ENCODE data around the gene DNAH14. TPM values are rescaled to one million over a fixed set of nuclear protein-coding genes. Genes with fewer than 3 reads are reported as not detected.

DNAH14 gene
- total and polyA plus RNA-seq, 12 donors = 7.6 to 25.3 (median 16.5) TPM

DNA sequence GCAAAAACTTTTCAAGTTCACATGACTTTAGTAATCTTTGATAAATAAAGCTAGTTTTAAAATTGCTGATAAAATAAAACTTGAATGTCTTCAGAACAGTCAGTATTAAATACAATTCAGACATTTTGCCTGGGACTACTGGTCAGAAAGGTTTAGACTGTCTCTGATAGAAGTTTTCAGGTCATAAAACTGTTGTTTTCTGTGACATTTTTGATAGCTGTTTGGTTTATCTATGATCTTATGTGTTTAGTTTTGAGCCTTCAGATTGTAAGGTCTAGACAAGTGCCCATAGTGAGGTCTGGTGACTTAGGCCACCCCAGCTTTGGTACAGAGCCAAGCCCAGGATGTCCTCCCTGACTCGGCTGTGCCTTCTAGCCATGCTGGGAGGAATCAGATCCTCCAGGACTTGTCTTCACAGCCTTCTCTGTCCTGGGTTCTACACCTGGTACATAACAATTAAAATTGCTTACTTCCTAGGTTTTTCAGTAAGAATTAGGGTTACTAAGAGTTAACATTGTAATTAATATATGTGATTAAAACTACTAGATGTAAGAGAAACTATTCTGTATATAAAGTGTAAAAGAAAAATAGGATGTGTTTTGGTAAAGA, 15.1 kb upstream of the DNAH14 start:
- intact Hi-C loops (cut with DNase I) = no loop called here
- whole genome bisulfite sequencing, 4 donors = 78 to 94% (median 82%) methylated on average over 1 of the region's 1 CpG
- TF ChIP-seq, protein P1, sequence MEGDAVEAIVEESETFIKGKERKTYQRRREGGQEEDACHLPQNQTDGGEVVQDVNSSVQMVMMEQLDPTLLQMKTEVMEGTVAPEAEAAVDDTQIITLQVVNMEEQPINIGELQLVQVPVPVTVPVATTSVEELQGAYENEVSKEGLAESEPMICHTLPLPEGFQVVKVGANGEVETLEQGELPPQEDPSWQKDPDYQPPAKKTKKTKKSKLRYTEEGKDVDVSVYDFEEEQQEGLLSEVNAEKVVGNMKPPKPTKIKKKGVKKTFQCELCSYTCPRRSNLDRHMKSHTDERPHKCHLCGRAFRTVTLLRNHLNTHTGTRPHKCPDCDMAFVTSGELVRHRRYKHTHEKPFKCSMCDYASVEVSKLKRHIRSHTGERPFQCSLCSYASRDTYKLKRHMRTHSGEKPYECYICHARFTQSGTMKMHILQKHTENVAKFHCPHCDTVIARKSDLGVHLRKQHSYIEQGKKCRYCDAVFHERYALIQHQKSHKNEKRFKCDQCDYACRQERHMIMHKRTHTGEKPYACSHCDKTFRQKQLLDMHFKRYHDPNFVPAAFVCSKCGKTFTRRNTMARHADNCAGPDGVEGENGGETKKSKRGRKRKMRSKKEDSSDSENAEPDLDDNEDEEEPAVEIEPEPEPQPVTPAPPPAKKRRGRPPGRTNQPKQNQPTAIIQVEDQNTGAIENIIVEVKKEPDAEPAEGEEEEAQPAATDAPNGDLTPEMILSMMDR (IDR thresholded peaks at IDR 0.05) = no peak
- TF ChIP-seq POLR2A (IDR thresholded peaks at IDR 0.05) = no peak
- no peaks in the 10 kb centered on the region for H3K9me3 ChIP-seq (replicated peaks in 1 of 3)
- no peak for DNase-seq
- no peaks in the 10 kb centered on the region for H3K27me3 ChIP-seq
- no peak overlapping the region for H3K27ac ChIP-seq
- no peaks in the 10 kb centered on the region for H3K4me1 ChIP-seq (replicated peaks in 1 of 2)
- no peaks in the 10 kb centered on the region for H3K36me3 ChIP-seq (replicated peaks in 1 of 2)
- H3K4me3 ChIP-seq = no peak overlapping the region

- DNase-seq = no peak
- H3K4me1 ChIP-seq (replicated peaks in 1 of 2) = no peaks in the 10 kb centered on the region
- no peak overlapping the region for H3K27ac ChIP-seq
- 89 to 96% (median 92%) methylated on average over 4 of the region's 4 CpGs for WGBS, 4 donors
- intact Hi-C loops (cut with DNase I) = no loop called here
- no peaks in the 10 kb centered on the region for H3K36me3 ChIP-seq (replicated peaks in 1 of 2)
- no peak for TF ChIP-seq POLR2A (IDR thresholded peaks at IDR 0.05)
- TF ChIP-seq, protein P1 (IDR thresholded peaks at IDR 0.05) = no peak
- no peaks in the 10 kb centered on the region for H3K9me3 ChIP-seq (replicated peaks in 1 of 3)
- no peaks in the 10 kb centered on the region for H3K27me3 ChIP-seq
- no peak overlapping the region for H3K4me3 ChIP-seq
Measured at GRCh38 chr1:224919508-224919907, 10.0 kb upstream of the DNAH14 start.

GRCh38 chr1:224920930-224921329, 8.5 kb upstream of the DNAH14 start:
- no peaks in the 10 kb centered on the region for H3K9me3 ChIP-seq (replicated peaks in 1 of 3)
- TF ChIP-seq POLR2A (IDR thresholded peaks at IDR 0.05) = no peak
- TF ChIP-seq, protein P1 (IDR thresholded peaks at IDR 0.05) = no peak
- no peaks in the 10 kb centered on the region for H3K27me3 ChIP-seq
- no peaks in the 10 kb centered on the region for H3K36me3 ChIP-seq (replicated peaks in 1 of 2)
- no peak overlapping the region for H3K4me3 ChIP-seq
- H3K27ac ChIP-seq = no peak overlapping the region
- intact Hi-C loops (cut with DNase I) = loop anchor here (5.0 to 10.0 kb wide), 3 partner anchors 279 to 406 kb away; no protein-coding TSS in a partner anchor
- H3K4me1 ChIP-seq (replicated peaks in 1 of 2) = no peaks in the 10 kb centered on the region
- DNase-seq = no peak

DNA sequence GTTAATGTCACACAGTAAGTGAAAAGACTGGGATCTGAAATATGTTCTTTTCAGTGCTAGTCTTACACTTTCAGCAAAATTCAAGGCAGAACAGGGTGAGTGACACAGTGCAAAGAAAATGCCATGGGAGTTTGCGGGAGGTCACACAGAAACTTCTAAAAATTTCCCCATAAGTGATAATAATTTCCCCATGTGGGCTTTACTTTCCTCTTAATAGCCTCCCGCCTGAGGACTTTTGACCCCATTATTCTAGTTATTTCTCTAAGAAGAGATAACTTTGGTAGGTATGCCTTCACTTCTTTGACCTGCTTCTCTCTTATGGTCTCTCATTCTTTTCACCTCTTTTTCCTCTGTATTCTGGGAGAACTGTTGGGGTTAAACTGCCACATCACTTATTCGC, 8.1 kb upstream of the DNAH14 start:
- Histone ChIP-seq H3K9me3 (replicated peaks in 1 of 3) (no peaks in the 10 kb centered on the region), H3K4me1 (replicated peaks in 1 of 2) (no peaks in the 10 kb centered on the region), H3K4me3 (no peak overlapping the region), H3K27me3 (no peaks in the 10 kb centered on the region), H3K36me3 (replicated peaks in 1 of 2) (no peaks in the 10 kb centered on the region), H3K27ac (no peak overlapping the region)
- DNase-seq = no peak
- TF ChIP-seq, protein P1 (IDR thresholded peaks at IDR 0.05) = no peak
- TF ChIP-seq POLR2A (IDR thresholded peaks at IDR 0.05) = no peak
- 89 to 96% (median 94%) methylated on average over 3 of the region's 3 CpGs for WGBS, 4 donors
- intact Hi-C loops (cut with DNase I) = loop anchor here (5.0 to 10.0 kb wide), 3 partner anchors 279 to 407 kb away; no protein-coding TSS in a partner anchor

Measured in adrenal gland (tissue), 12 donors.